SK-N-SH (cell line): Measurements from ENCODE around the gene CAV3.

ENCODE experiments used
- JUND ChIP-seq: IDR thresholded peaks from 2 replicates; pipeline ENCODE4 v1.4.0; 2012
- MXI1 ChIP-seq: IDR thresholded peaks from 2 replicates; pipeline ENCODE4 v1.6.1; 2012; ENCODE audit warnings: mild to moderate bottlenecking, low read depth, low read length, improper control_type of control experiment
- RAD21 ChIP-seq: IDR thresholded peaks from 2 replicates; pipeline ENCODE4 v1.6.1; 2012; ENCODE audit warnings: mild to moderate bottlenecking, low read length
- RFX5 ChIP-seq: IDR thresholded peaks from 2 replicates; pipeline ENCODE4 v1.6.1; 2012; ENCODE audit warnings: mild to moderate bottlenecking, improper control_type of control experiment, low read length
- RXRA ChIP-seq: IDR thresholded peaks from 2 replicates; pipeline ENCODE4 v1.4.0; 2012; ENCODE audit warnings: low read depth, mild to moderate bottlenecking, borderline replicate concordance
- SIN3A ChIP-seq: IDR thresholded peaks from 2 replicates; pipeline ENCODE4 v1.6.1; 2012; ENCODE audit warnings: low read depth, mild to moderate bottlenecking, low read length, moderate library complexity, borderline replicate concordance
- TCF12 ChIP-seq: IDR thresholded peaks from 2 replicates; pipeline ENCODE4 v1.4.0; 2012
- TEAD4 ChIP-seq: IDR thresholded peaks from 2 replicates; pipeline ENCODE4 v1.4.0; 2012; ENCODE audit warnings: mild to moderate bottlenecking, borderline replicate concordance; ENCODE audit not compliant: insufficient read depth
- YY1 ChIP-seq: IDR thresholded peaks from 2 replicates; pipeline ENCODE4 v1.4.0; 2012; ENCODE audit warnings: low read depth, mild to moderate bottlenecking
- TF ChIP-seq, protein P1 (sequence below): fragments of 200-600 bp; sonication (generic); IDR thresholded peaks from 2 replicates; pipeline ENCODE4 v1.6.1; 2017; ENCODE audit warnings: antibody characterized with exemption, mild to moderate bottlenecking, moderate library complexity
- TF ChIP-seq, protein P2 (sequence below): fragments of 150-350 bp; IDR thresholded peaks from 2 replicates; pipeline ENCODE4 v1.6.1; 2017; ENCODE audit warnings: antibody characterized with exemption, low read length, low read depth, borderline replicate concordance
- TF ChIP-seq, protein P3 (sequence below): IDR thresholded peaks from 2 replicates; pipeline ENCODE4 v1.4.0; 2012; ENCODE audit warnings: low read depth
- TF ChIP-seq, protein P4 (sequence below): IDR thresholded peaks from 2 replicates; pipeline ENCODE4 v1.6.1; 2012; ENCODE audit warnings: mild to moderate bottlenecking, low read depth, low read length, moderate library complexity

DNA sequence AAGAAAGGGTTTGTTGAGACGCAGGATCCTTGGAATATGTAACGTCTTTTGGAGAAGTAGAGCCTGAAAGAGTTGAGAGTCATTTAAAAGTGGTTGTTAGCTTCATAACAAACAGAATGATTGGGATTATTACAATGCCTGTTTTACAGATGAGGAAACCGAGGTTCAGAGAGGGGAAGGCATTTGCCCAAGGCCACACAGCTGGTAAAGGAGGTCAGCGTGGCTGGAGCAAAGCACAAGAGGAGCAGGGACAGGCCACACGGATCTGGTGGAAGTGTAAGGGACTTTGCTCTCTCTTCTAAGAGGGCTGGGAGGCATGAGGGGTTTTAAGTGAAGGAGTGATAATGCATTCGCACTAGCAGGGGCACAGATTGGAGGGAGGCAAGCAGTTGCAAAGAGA is 42.0 kb downstream of the CAV3 start:
- TF ChIP-seq YY1 (no peak), RXRA (no peak), TEAD4 (no peak), JUND (no peak), RAD21 (no peak), RFX5 (no peak), TCF12 (no peak), MXI1 (no peak), SIN3A (no peak)
- TF ChIP-seq, protein P1, sequence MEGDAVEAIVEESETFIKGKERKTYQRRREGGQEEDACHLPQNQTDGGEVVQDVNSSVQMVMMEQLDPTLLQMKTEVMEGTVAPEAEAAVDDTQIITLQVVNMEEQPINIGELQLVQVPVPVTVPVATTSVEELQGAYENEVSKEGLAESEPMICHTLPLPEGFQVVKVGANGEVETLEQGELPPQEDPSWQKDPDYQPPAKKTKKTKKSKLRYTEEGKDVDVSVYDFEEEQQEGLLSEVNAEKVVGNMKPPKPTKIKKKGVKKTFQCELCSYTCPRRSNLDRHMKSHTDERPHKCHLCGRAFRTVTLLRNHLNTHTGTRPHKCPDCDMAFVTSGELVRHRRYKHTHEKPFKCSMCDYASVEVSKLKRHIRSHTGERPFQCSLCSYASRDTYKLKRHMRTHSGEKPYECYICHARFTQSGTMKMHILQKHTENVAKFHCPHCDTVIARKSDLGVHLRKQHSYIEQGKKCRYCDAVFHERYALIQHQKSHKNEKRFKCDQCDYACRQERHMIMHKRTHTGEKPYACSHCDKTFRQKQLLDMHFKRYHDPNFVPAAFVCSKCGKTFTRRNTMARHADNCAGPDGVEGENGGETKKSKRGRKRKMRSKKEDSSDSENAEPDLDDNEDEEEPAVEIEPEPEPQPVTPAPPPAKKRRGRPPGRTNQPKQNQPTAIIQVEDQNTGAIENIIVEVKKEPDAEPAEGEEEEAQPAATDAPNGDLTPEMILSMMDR: no peak
- TF ChIP-seq, protein P2, sequence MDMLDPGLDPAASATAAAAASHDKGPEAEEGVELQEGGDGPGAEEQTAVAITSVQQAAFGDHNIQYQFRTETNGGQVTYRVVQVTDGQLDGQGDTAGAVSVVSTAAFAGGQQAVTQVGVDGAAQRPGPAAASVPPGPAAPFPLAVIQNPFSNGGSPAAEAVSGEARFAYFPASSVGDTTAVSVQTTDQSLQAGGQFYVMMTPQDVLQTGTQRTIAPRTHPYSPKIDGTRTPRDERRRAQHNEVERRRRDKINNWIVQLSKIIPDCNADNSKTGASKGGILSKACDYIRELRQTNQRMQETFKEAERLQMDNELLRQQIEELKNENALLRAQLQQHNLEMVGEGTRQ: no peak
- TF ChIP-seq, protein P3, sequence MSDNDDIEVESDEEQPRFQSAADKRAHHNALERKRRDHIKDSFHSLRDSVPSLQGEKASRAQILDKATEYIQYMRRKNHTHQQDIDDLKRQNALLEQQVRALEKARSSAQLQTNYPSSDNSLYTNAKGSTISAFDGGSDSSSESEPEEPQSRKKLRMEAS: no peak
- TF ChIP-seq, protein P4, sequence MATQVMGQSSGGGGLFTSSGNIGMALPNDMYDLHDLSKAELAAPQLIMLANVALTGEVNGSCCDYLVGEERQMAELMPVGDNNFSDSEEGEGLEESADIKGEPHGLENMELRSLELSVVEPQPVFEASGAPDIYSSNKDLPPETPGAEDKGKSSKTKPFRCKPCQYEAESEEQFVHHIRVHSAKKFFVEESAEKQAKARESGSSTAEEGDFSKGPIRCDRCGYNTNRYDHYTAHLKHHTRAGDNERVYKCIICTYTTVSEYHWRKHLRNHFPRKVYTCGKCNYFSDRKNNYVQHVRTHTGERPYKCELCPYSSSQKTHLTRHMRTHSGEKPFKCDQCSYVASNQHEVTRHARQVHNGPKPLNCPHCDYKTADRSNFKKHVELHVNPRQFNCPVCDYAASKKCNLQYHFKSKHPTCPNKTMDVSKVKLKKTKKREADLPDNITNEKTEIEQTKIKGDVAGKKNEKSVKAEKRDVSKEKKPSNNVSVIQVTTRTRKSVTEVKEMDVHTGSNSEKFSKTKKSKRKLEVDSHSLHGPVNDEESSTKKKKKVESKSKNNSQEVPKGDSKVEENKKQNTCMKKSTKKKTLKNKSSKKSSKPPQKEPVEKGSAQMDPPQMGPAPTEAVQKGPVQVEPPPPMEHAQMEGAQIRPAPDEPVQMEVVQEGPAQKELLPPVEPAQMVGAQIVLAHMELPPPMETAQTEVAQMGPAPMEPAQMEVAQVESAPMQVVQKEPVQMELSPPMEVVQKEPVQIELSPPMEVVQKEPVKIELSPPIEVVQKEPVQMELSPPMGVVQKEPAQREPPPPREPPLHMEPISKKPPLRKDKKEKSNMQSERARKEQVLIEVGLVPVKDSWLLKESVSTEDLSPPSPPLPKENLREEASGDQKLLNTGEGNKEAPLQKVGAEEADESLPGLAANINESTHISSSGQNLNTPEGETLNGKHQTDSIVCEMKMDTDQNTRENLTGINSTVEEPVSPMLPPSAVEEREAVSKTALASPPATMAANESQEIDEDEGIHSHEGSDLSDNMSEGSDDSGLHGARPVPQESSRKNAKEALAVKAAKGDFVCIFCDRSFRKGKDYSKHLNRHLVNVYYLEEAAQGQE: no peak
